GM13976 (cell line): ENCODE data around the gene KCNK16.
"Not testable (repeated sequence)": the region's sequence is repeated elsewhere in the genome, so short reads cannot be mapped to it uniquely, and the experiment has no call there.

Experiments used
- DNase-seq: peaks from one replicate; pipeline ENCODE4 v3.0.0; 2012; ENCODE audit warnings: low spot score
- CTCF ChIP-seq: IDR thresholded peaks from 2 replicates; pipeline ENCODE4 v1.5.1; 2012; ENCODE audit warnings: borderline replicate concordance, mild to moderate bottlenecking; ENCODE audit not compliant: insufficient read depth; ENCODE audit errors: extremely low read depth, missing control alignments, control extremely low read depth
- in situ Hi-C: fragments of 300-500 bp; cut with MboI; formaldehyde crosslinking; loops from one replicate; pipeline ENCODE4 v1.12.0; 2022; ENCODE audit warnings: low sequenced_read_pairs, mixed read lengths, inconsistent platforms; ENCODE audit not compliant: unreplicated experiment

KCNK16 gene

GRCh38 chr6:39294133-39294532, 28.4 kb downstream of the KCNK16 start:
- in situ Hi-C loops, result no loop called here
- DNase-seq, result no peak
- TF ChIP-seq CTCF, result no peak

- in situ Hi-C loops, result no loop called here
- no peak for TF ChIP-seq CTCF
- no peak for DNase-seq
Measured at GRCh38 chr6:39292637-39293036, 29.9 kb downstream of the KCNK16 start.

- in situ Hi-C loops, result no loop called here
- DNase-seq, result no peak
- TF ChIP-seq CTCF, result no peak
Measured at GRCh38 chr6:39289490-39289889, 33.0 kb downstream of the KCNK16 start.

DNA sequence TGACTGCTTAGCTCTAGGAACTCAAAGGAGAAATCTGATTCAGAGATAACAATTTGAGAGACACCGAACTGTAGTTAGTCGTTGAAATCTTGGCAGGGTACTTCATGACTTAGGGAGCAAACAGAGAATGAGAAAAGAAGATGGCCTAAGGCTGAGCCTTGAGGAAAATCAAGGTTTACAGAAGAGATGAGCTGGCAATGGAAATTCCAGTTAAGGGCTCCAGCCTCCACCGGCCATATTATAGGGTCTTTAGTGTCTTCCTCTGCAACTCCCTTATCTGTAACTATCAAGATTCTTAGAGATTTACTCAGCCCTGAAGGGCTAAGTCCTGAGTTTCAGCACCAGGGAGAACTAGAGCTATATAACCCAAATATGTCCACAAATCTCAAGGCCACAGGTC, 34.9 kb downstream of the KCNK16 start:
- no peak for TF ChIP-seq CTCF
- no peak for DNase-seq
- in situ Hi-C loops, result no loop called here

GRCh38 chr6:39286596-39286995, 35.9 kb downstream of the KCNK16 start:
- in situ Hi-C loops, DNase-seq: not testable (repeated sequence)

- DNase-seq, result no peak
- in situ Hi-C loops, result no loop called here
- no peak for TF ChIP-seq CTCF
Measured at GRCh38 chr6:39282774-39283173, 39.7 kb downstream of the KCNK16 start.

DNA sequence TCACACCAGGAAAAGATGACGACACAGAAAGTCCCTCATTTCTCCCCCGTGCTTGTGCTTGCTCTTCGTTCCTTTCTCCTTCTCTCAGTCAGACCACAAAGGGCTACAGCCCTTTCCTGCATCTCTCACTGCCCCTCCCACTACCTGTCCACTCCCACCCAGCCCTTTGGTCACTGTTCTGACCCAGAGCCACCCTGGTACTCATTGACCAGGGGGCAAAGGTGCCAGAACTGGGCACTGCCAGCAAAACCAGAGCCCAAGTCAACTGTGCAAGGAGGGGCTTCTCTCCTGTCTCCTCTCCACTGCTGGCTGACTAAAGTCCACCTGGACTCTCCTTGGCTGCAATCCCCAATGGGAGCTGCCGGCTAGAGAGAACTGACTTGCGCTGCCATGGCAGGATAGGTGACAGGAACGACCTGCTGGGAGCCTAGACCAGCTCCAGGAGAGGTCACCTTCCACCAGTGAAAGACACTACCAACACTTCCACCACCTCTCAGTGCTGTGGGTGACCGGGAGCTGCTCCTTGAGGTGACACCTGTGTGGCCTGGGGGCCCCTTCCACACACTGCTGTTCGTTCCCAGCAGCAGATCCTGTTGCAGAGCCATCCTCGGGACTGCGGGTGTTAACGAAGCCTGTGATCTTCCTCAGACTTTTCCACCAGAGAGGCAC, 41.1 kb downstream of the KCNK16 start:
- DNase-seq, result no peak
- in situ Hi-C loops, result no loop called here
- TF ChIP-seq CTCF, result no peak
